Fibroblast of pulmonary artery (primary cell): ENCODE results near the gene RASGRP3.

Experiments
- DNase-seq: peaks from one replicate; pipeline ENCODE4 v3.0.0-alpha.2; 2010; ENCODE audit warnings: low read depth
- H3K4me3 ChIP-seq: replicated peaks from 2 replicates; pipeline ENCODE4 v1.5.1; 2011; ENCODE audit warnings: low read depth, mild to moderate bottlenecking, control low read depth, low read length, moderate library complexity
- TF ChIP-seq, protein P1 (sequence below): IDR thresholded peaks from 2 replicates; pipeline ENCODE4 v1.5.1; 2011; ENCODE audit warnings: mild to moderate bottlenecking, control low read depth, low read length, inconsistent platforms; ENCODE audit errors: missing control alignments

Gene RASGRP3

DNA sequence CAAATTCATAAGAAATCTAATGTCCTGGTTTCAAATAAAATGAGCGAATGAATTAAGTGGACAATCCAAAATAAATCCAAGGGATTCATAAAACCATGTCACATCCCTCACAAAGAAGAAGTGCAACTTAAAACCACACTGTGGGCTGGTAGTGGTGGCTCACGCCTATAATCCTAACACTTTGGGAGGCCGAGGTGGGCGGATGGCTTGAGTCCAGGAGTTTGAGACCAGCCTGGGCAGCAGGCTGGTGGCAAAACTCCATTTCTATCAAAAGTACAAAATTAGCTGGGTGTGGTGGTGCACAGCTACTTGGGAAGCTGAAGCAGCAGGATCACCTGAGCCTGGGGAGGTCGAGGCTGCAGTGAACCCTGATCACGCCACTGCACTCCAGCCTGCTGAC lies 97.2 kb downstream of the RASGRP3 start:
- TF ChIP-seq, protein P1, sequence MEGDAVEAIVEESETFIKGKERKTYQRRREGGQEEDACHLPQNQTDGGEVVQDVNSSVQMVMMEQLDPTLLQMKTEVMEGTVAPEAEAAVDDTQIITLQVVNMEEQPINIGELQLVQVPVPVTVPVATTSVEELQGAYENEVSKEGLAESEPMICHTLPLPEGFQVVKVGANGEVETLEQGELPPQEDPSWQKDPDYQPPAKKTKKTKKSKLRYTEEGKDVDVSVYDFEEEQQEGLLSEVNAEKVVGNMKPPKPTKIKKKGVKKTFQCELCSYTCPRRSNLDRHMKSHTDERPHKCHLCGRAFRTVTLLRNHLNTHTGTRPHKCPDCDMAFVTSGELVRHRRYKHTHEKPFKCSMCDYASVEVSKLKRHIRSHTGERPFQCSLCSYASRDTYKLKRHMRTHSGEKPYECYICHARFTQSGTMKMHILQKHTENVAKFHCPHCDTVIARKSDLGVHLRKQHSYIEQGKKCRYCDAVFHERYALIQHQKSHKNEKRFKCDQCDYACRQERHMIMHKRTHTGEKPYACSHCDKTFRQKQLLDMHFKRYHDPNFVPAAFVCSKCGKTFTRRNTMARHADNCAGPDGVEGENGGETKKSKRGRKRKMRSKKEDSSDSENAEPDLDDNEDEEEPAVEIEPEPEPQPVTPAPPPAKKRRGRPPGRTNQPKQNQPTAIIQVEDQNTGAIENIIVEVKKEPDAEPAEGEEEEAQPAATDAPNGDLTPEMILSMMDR = no peak
- no peak overlapping the region for H3K4me3 ChIP-seq
- DNase-seq = no peak

DNA sequence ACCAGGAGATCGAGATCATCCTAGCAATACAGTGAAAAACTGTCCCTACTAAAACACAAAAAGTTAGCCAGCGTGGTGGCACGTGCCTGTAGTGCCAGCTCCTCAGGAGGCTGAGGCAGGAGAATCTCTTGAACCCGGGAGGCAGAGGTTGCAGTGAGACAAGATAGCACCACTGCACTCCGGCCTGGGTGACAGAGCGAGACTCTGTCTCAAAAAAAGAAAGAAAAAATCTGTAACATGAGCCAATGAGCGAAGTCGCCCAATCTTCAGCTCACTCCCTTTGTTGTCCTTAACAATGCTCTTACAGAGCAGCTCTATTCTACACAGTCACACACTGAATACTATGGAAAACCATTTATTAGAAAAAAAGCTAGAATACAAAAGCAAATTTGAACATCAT lies 100.6 kb downstream of the RASGRP3 start:
- TF ChIP-seq, protein P1 = no peak
- H3K4me3 ChIP-seq = no peak overlapping the region
- DNase-seq = no peak

DNA sequence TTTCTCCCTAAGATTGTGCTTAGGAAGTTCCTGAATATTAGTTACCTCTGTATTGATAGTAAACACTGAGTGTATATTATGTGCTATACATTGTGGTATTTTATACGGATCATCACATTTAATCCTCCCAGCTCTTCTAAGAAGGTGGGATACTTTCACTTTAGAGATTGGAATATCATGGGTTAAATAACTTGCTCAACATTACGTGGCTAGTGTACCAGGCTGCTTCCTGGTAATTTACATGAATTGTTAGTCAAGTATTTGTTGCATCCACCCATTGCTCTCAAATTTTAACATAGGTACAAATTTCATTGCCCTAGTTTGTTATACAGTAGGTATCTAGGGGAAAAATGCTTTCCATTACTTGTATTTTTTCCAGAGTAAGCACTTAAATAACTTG lies 101.2 kb downstream of the RASGRP3 start:
- TF ChIP-seq, protein P1 = no peak
- peak; percentile 55 for DNase-seq
- no peak overlapping the region for H3K4me3 ChIP-seq

DNA sequence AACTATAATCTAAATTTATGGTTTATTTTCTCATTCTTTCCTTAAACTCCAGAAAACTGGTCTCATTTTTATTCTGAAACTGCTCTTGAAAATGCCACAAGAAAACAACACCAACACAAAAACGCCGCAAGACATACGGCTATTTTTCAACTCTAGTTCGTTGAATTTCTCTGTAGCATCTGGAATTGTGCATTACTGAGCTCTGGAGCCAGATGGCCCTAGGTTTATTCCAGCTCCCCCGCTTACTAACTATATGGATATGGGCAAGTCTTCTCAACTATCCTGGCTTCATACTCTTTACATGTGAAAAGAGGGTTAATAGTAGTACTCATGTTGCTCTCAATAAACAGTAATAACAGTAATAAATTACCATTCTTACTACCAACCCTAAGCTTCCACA lies 102.8 kb downstream of the RASGRP3 start:
- TF ChIP-seq, protein P1 = no peak
- no peak overlapping the region for H3K4me3 ChIP-seq
- no peak for DNase-seq

DNA sequence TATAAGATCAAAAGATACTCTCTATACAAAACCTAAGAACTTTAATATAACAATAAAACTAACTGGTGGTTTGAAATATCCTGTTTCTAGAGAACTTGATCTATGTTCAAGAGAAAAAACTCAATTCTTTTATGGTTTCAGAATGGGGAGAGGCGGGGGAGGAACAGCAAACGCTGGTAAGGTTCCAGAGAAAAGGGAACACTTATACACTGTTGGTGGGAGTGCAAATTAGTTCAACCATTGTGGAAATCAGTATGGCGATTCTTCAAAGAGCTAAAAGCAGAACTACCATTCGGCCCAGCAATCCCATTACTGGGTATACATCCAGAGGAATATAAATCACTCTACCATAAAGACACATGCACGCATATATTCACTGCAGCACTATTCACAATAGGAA lies 105.4 kb downstream of the RASGRP3 start:
- DNase-seq = no peak
- TF ChIP-seq, protein P1 = no peak
- H3K4me3 ChIP-seq = no peak overlapping the region

DNA sequence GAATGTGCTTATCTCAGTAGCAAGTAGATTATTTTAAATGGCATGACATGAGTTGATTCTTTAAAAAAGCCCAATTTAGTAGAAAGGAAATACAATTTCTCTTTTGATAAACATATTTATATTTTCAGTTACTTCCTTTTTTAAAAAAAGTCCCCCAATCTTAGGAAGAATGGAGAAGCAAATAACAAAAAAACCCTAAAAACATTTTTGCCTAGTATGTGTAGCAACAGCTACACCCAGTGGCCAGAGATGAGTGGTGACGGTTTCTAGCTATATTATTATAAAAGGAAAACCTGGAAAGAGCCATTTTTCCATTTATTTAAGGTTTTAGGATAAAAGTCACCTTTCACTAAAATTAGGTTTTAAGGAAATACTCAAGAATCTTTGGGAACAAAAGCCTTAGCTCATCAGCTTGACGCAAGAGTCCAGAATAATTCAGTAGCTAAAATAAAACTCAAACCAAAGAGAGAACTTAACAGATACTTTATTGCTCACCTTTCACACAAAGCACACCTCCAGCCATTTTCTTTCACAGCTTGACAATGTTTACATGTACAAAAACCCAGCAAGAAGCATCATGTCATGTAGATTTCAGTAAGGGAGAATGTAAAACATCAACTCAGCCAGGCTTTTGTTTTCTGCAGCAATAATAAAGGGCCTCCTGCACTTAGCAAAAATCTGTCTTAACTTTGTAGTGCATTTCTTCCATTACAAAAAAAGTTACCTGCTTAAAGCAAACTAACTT lies 106.9 kb downstream of the RASGRP3 start:
- DNase-seq = peak; percentile 65
- TF ChIP-seq, protein P1 = peak; percentile 85

DNA sequence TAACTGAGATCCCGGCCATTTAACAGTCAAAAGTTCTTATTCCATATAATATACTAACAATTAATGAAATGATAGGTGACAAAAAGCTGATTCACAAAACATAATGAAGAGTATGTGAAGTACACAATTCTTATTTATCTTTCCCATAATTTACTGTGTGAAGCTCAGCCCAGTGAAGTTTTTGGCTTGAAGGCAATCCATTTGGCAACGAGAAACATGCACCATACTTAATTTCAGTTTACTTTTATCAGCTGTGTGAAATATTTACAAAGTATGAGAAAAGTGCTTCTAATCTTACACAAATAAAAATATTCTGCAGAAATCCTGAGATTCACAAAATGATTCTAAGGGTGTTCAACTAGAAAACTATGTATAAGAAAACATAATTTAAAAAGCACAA lies 110.3 kb downstream of the RASGRP3 start:
- no peak for DNase-seq
- TF ChIP-seq, protein P1 = no peak
- no peak overlapping the region for H3K4me3 ChIP-seq

More for the DNA sequence above, 106.9 kb downstream of the RASGRP3 start:
- H3K4me3 ChIP-seq = no peak overlapping the region
